Activated T-cell treated with anti-CD3 and anti-CD28 coated beads, Interleukin-2, amount 50 U/mL, for 24 hours (primary cell): Measurements from ENCODE around the gene IL1RAPL1.

Experiments used
- DNase-seq: peaks from one replicate; pipeline ENCODE4 v3.0.0-alpha.2; 2020
- H3K27ac Mint-ChIP-seq: 2 replicates; pipeline ENCODE4 v1.8.0; 2020; ENCODE audit warnings: mild to moderate bottlenecking, mixed read lengths
- H3K27me3 Mint-ChIP-seq: 2 replicates; pipeline ENCODE4 v1.8.0; 2020; ENCODE audit warnings: mixed read lengths
- H3K36me3 Mint-ChIP-seq: 2 replicates; pipeline ENCODE4 v1.8.0; 2020; ENCODE audit warnings: low read depth, mixed read lengths
- H3K4me1 Mint-ChIP-seq: 2 replicates; pipeline ENCODE4 v1.8.0; 2020; ENCODE audit warnings: low read depth, mixed read lengths
- H3K4me3 Mint-ChIP-seq: 2 replicates; pipeline ENCODE4 v1.8.0; 2020; ENCODE audit warnings: mild to moderate bottlenecking, moderate library complexity, mixed read lengths
- H3K9me3 Mint-ChIP-seq: 2 replicates; pipeline ENCODE4 v1.8.0; 2020; ENCODE audit warnings: mixed read lengths

IL1RAPL1 gene

DNA sequence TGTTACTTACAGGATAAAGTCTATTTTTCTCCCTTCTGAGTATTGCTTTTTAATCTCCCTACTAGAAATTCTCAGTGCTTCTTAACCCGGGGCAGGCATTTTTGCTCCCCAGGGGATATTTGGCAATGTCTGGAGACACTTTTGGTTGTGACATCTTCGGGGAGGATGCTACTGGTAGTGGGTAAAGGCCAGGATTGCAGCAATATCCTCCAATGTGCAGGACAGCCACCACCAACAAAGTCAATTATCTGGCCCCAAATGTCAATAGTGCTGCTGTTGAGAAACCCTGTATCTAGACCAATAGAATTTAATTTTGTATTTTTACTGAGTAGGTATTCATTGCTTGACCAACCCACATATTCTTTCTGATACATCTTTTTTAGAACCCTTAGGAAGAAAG lies 958.6 kb downstream of the IL1RAPL1 start:
- H3K27me3 Mint-ChIP-seq: no peaks in the 10 kb centered on the region
- DNase-seq: no peak
- no peaks in the 10 kb centered on the region for H3K36me3 Mint-ChIP-seq
- no peaks in the 10 kb centered on the region for H3K4me1 Mint-ChIP-seq
- no peaks in the 10 kb centered on the region for H3K9me3 Mint-ChIP-seq
- H3K4me3 Mint-ChIP-seq: no peak overlapping the region
- H3K27ac Mint-ChIP-seq: no peak overlapping the region

DNA sequence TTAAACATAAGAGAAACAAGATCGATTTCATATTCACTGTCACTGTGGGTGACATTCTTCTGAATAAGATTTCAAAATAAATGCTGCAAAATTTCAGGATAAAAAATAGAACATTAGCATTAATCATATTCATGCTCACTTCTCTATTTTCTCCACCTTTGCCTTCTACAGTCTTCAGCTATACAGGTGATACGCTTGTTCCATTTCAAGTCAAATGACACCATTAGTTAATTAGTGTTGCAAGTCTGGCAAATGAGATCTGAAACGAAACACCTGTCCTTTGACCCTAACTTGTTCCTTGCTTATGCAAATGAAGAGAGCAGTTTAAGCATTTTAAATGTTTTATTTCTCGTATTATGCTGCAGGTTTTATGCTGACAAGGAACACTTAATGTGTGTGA lies 960.6 kb downstream of the IL1RAPL1 start:
- Mint-ChIP-seq H3K27me3 (no peaks in the 10 kb centered on the region), H3K27ac (no peak overlapping the region), H3K36me3 (no peaks in the 10 kb centered on the region), H3K9me3 (no peaks in the 10 kb centered on the region), H3K4me3 (no peak overlapping the region), H3K4me1 (no peaks in the 10 kb centered on the region)
- DNase-seq: no peak

DNA sequence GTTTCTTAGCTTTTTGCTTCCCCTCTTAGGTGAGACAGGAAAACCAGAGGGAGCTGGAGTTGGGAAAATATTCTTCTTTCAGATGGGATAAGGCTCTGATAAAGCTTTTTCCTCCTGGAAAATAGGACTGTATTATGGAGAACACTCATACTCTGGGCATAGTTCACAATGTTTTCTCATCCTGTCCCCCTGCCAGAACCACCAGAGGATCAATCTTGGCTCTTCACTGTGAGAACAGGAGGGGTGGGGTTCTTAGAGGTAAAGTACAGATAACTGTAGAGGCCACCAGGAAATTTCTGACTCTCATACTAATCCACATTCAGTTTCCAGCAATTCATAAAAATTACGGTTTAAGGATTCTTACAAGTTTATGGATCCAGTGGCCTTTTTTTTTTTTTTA lies 966.3 kb downstream of the IL1RAPL1 start:
- Mint-ChIP-seq H3K9me3 (no peaks in the 10 kb centered on the region), H3K4me1 (no peaks in the 10 kb centered on the region), H3K36me3 (no peaks in the 10 kb centered on the region), H3K27ac (no peak overlapping the region), H3K27me3 (no peaks in the 10 kb centered on the region), H3K4me3 (no peak overlapping the region)
- no peak for DNase-seq

DNA sequence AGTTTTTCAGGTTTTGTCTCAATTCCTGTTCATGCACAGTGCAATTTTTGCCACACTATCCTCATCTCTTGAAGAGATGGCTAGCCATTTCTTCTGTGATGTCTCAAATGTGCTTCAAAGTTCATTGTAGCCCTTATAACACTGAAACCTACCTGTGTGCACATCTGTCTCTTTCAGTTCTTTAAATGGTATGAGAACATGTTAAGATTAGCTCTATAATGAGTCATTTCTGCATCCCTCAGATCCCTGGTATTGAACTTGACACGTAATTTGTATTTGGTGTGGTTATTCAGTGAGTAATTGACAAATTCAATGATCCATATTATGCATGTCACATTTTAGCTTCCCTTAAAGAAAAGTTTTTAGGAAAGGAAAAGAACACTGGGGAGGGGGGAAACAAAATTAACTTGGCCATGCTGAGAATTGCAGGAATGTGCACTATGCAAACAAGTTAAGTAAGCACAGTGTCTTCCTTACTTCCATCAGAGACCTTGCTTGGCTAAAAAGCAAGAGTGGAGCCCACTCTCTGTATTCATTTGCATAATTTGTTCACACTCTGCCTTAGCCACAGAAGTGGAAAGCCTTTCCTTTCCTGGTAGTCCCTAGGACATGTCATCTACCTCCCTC lies 968.3 kb downstream of the IL1RAPL1 start:
- Mint-ChIP-seq H3K27ac (no peak overlapping the region), H3K27me3 (no peaks in the 10 kb centered on the region), H3K4me3 (no peak overlapping the region)

DNA sequence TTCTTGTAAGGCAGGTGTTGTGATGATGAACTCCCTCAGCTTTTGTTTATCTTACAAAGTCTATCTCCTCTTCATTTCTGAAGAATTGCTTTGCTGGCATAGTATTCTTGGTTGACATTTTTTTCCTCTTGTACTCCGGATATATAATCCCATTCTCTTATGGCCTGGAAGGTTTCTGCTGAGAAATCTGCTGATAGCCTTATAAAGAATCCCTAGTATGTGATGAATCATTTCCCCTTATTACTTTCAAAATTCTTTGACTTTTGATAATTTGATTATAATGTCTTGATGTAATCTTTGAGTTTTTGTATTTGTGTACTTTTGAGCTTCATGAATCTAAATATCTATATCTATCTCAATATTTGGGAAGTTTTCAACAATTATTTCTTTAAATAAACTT lies 972.8 kb downstream of the IL1RAPL1 start:
- H3K27me3 Mint-ChIP-seq: peaks cover 3% of the 10 kb centered on the region
- DNase-seq: no peak
- no peaks in the 10 kb centered on the region for H3K36me3 Mint-ChIP-seq
- no peak overlapping the region for H3K4me3 Mint-ChIP-seq
- H3K9me3 Mint-ChIP-seq: peaks cover 15% of the 10 kb centered on the region
- H3K27ac Mint-ChIP-seq: no peak overlapping the region
- no peaks in the 10 kb centered on the region for H3K4me1 Mint-ChIP-seq

More for the DNA sequence above, 968.3 kb downstream of the IL1RAPL1 start:
- H3K36me3 Mint-ChIP-seq: no peaks in the 10 kb centered on the region
- peaks cover 11% of the 10 kb centered on the region for H3K9me3 Mint-ChIP-seq
- no peaks in the 10 kb centered on the region for H3K4me1 Mint-ChIP-seq
- DNase-seq: no peak

DNA sequence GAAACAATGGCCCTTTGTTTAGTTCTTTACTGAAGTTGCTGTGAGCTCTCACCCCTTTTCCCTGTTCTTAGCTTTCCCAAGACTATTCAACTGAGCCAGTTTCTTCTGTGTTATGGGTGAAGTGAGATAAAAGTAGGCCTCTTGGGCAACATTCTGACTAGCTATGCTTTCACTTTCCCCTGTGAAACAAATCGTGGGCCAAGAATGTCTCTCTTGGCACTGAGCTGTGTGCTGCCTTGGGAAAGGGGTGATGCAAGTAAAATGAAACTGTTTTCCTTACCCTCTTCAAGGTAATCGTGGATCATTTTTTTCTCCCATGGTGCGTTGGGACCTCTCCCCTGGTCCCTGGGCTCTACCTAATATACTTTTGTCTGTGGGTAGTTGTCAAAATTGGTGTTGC lies 974.2 kb downstream of the IL1RAPL1 start:
- Mint-ChIP-seq H3K9me3 (peaks cover 15% of the 10 kb centered on the region), H3K4me1 (no peaks in the 10 kb centered on the region), H3K27me3 (peaks cover 3% of the 10 kb centered on the region), H3K27ac (no peak overlapping the region), H3K4me3 (no peak overlapping the region), H3K36me3 (no peaks in the 10 kb centered on the region)
- DNase-seq: no peak

DNA sequence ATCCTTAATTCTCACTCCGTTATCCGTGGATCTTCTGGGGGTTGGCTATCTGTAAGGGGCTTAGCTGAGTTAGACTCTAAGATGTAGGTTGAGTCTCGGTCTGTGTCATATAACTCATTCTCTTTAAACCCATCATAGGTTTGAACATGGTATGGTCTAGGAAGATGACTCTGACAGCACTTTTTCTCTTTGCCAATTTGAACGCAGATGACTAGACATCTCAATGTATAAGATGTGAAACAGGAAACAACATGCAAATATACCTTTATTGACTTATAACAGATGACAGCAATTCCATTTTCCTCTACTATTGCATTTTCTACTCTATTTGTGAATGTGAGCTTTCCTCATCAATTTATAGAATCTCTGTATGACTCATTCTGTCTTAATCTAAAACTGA lies 993.3 kb downstream of the IL1RAPL1 start:
- H3K9me3 Mint-ChIP-seq: no peaks in the 10 kb centered on the region
- H3K4me1 Mint-ChIP-seq: no peaks in the 10 kb centered on the region
- H3K27me3 Mint-ChIP-seq: peaks cover 4% of the 10 kb centered on the region
- no peak for DNase-seq
- H3K4me3 Mint-ChIP-seq: no peak overlapping the region
- H3K27ac Mint-ChIP-seq: no peak overlapping the region
- H3K36me3 Mint-ChIP-seq: no peaks in the 10 kb centered on the region

DNA sequence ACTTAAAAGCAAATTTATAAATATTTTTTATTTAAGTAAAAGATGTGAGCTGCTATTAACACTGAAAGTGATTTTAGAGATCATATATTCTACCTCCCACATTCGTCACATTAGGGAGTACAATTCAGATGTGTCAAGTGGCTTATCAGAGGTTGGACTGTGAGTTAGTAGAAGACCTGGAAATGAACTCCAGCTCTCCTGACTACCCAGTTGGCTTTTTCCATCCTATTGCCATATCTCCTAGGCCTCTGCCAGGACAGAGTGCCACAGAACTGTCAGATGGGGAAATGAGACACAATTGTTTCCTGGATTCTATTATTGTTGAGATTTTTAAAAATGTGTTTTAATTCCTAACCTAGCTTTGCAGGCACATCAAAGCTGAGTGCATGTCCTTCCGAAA lies 994.0 kb downstream of the IL1RAPL1 start:
- no peaks in the 10 kb centered on the region for H3K36me3 Mint-ChIP-seq
- no peak for DNase-seq
- no peak overlapping the region for H3K27ac Mint-ChIP-seq
- peaks cover 2% of the 10 kb centered on the region for H3K27me3 Mint-ChIP-seq
- no peak overlapping the region for H3K4me3 Mint-ChIP-seq
- H3K9me3 Mint-ChIP-seq: no peaks in the 10 kb centered on the region
- H3K4me1 Mint-ChIP-seq: no peaks in the 10 kb centered on the region

DNA sequence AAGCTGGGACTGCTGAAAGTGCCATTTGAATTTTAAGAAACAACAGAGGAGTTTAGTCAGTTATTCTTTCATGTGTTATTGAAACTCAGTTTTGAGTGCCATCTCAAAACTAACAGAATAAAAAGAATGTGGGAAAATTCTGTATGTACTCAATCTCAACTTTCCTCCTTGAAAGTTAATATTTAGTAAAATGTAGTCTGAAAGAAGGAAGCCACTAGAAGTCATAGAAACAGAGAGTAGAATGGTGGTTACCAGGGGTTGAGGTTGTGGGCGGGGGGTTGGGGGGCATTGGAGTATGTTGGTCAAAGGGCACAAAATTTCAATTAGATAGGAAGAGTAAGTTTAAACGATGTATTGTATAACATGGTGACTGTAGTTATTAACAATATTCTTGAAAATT lies 999.9 kb downstream of the IL1RAPL1 start:
- Mint-ChIP-seq H3K4me3 (no peak overlapping the region), H3K4me1 (no peaks in the 10 kb centered on the region), H3K27ac (no peak overlapping the region), H3K27me3 (peaks cover 2% of the 10 kb centered on the region), H3K9me3 (no peaks in the 10 kb centered on the region), H3K36me3 (no peaks in the 10 kb centered on the region)
- DNase-seq: no peak

DNA sequence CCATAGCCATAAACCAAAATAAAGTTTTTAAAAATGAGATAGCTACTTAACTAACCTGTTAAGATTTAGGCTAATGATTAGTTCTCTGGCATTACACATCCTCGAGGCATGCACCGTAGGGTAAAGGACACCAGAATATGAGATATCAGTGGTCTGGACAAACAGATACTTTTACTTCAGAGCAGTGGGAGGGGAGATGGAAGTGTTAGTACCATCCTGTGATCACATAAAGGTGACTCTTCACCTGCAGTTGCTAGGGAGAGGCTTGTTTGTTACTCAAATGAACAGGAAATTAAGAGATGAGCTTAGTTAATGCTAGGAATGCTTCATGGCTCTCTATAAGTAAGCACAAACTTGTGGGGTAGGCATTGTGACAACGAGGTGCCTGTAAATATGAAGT lies 1003.7 kb downstream of the IL1RAPL1 start:
- Mint-ChIP-seq H3K9me3 (no peaks in the 10 kb centered on the region), H3K36me3 (no peaks in the 10 kb centered on the region), H3K4me1 (no peaks in the 10 kb centered on the region), H3K4me3 (no peak overlapping the region), H3K27me3 (peaks cover 2% of the 10 kb centered on the region), H3K27ac (no peak overlapping the region)
- DNase-seq: no peak

DNA sequence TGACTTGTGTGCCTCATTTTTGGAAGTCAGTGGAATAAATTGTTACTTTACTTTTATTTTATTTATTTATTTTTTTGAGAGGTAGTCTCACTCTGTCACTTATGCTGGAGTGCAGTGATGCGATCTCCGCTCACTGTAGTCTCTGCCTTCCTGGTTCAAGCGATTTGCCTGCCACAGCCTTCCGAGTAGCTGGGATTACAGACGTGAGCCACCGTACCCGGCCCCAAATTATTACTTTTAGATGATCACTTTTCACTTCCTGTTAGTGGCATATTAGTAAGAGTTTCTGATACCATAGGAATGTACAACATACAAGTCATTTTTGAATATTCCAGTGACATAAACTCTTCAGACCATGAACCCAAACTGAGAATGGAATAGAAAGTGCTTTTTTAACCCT lies 1017.1 kb downstream of the IL1RAPL1 start:
- Mint-ChIP-seq H3K27ac (no peak overlapping the region), H3K27me3 (peaks cover 21% of the 10 kb centered on the region), H3K4me1 (no peaks in the 10 kb centered on the region), H3K36me3 (no peaks in the 10 kb centered on the region), H3K4me3 (no peak overlapping the region), H3K9me3 (peaks cover 5% of the 10 kb centered on the region)
- no peak for DNase-seq

DNA sequence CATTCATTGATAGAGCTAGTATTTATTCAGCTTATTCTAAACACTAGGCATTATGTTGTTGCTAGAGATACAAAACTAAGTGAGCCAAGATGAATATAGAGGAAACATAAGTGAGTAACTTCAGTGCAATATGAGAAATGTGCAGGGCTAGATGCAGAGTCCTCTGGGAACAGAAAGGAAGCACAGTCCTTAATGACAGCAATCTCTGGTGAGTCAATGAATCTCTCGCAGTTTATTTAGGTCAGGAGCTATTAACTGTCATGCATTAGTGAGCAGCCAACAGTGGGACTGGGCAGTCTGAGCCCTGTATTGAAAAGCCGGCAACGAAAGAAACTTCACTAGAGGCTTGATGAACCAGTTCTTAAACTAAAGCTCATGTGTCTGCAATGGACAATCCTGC lies 1030.0 kb downstream of the IL1RAPL1 start:
- DNase-seq: no peak
- Mint-ChIP-seq H3K4me3 (no peak overlapping the region), H3K27ac (no peak overlapping the region), H3K4me1 (no peaks in the 10 kb centered on the region), H3K27me3 (peaks cover 16% of the 10 kb centered on the region), H3K36me3 (no peaks in the 10 kb centered on the region), H3K9me3 (no peaks in the 10 kb centered on the region)

DNA sequence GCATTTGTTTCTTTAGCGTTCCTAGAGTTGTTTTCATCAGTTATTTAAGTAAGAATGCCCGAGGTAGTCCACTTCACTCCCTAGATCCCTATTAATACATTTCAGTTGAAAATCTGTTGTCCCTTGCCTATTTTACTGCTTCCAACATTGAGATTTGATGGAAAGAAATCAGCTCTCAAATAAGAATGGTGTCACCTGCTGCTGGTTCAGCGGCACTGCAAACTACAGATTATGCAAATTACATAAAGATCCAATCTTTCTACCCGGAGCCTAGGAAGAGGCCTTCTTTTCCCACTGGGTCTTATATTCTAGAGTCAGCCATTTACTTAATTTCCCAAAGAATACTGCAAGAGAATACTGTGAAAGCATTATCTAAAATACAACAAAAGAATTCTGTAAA lies 1030.5 kb downstream of the IL1RAPL1 start:
- DNase-seq: no peak
- Mint-ChIP-seq H3K36me3 (no peaks in the 10 kb centered on the region), H3K27ac (no peak overlapping the region), H3K4me3 (no peak overlapping the region), H3K9me3 (no peaks in the 10 kb centered on the region), H3K4me1 (no peaks in the 10 kb centered on the region), H3K27me3 (peaks cover 16% of the 10 kb centered on the region)

DNA sequence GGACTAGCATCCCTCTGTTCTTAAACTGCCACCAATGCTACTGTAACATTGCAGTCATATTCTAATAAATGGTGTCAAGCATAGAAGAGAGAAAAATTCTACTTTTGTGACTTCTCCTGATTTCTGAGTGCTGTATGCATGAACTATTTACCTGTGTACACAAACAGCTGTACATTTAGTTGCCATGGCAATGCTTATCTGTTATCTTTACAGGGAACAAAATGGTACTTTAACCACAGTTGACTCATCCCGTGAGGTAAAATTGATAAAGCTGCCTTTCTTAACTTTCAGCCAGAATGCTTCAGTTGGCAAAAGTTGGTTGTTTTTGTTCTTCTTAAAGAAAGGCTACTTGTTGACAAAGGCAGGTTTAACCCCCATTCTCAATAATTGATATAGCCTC lies 1040.6 kb downstream of the IL1RAPL1 start:
- no peak for DNase-seq
- no peak overlapping the region for H3K4me3 Mint-ChIP-seq
- H3K36me3 Mint-ChIP-seq: no peaks in the 10 kb centered on the region
- no peaks in the 10 kb centered on the region for H3K9me3 Mint-ChIP-seq
- H3K4me1 Mint-ChIP-seq: no peaks in the 10 kb centered on the region
- peaks cover 6% of the 10 kb centered on the region for H3K27me3 Mint-ChIP-seq
- no peak overlapping the region for H3K27ac Mint-ChIP-seq

DNA sequence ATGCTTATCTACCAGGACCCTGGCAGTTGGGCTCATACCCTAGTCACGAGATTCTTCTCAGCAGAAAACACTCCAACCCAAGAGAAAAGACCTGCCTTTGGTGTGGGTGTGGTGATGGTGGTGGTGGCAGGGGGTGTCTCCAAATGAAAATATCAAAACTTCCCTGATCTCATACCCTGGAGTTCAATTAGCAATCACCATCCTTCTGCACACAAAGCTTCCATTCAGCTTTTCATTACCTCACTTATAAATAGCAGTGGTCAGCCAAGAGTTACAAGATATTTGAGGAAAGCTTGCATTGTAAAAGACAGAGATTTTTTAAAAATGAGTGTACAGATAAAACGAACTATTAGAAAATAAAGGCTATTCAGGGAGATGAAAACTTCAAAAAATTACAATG lies 1047.3 kb downstream of the IL1RAPL1 start:
- no peak for DNase-seq
- Mint-ChIP-seq H3K4me1 (no peaks in the 10 kb centered on the region), H3K27ac (no peak overlapping the region), H3K9me3 (no peaks in the 10 kb centered on the region), H3K4me3 (no peak overlapping the region), H3K27me3 (no peaks in the 10 kb centered on the region), H3K36me3 (no peaks in the 10 kb centered on the region)

DNA sequence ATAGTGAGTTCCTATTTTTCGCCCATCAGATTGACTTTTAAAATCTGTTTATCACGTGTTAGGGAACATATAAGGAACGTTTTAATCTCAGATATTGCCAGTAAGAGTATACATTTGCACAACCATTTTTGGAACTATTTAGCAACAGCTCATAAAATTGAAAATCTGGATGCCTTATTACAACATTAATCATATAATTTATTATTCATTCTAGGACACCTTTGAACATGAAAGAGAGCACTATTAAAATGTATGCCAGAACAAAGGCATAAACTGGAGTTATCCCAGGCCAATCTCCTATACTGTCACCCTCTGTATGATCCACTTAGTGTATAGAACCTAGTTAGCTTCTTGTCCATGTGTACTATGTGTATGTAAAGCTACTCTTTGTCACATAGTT lies 1049.1 kb downstream of the IL1RAPL1 start:
- H3K4me1 Mint-ChIP-seq: no peaks in the 10 kb centered on the region
- no peaks in the 10 kb centered on the region for H3K9me3 Mint-ChIP-seq

More for the DNA sequence above, 1049.1 kb downstream of the IL1RAPL1 start:
- H3K4me3 Mint-ChIP-seq: no peak overlapping the region
- peaks cover 5% of the 10 kb centered on the region for H3K27me3 Mint-ChIP-seq
- no peaks in the 10 kb centered on the region for H3K36me3 Mint-ChIP-seq
- no peak for DNase-seq
- H3K27ac Mint-ChIP-seq: no peak overlapping the region
